ENCODE data around the gene CTSD.

Gene CTSD

GRCh38 chr11:1756791-1757771 lies 6.6 kb downstream of the CTSD start:
- H3K79me2 ChIP-seq (ENCODE audit: insufficient read depth, low read length), result peaks cover 93% of the 10 kb centered on the region
- peak overlapping the region; percentile 100 for H3K4me2 ChIP-seq (ENCODE audit: low read depth, low read length, poor library complexity, severe bottlenecking)
- H3K9ac ChIP-seq (ENCODE audit: low read depth, low read length, poor library complexity, severe bottlenecking), result peak overlapping the region; percentile 99
- no peak overlapping the region for H2AFZ ChIP-seq (ENCODE audit: low read length)
- peaks cover 1% of the 10 kb centered on the region for H4K20me1 ChIP-seq (ENCODE audit: insufficient read depth, low read length, poor library complexity, severe bottlenecking)
- no peaks in the 10 kb centered on the region; the same call in 1 of the 2 replicates for H3K36me3 ChIP-seq (ENCODE audit: insufficient read depth, low read length)
- no peaks in the 10 kb centered on the region for H3K9me2 ChIP-seq (replicated peaks; ENCODE audit: low read depth, low read length)
- H3K4me3 ChIP-seq (ENCODE audit: low read length, poor library complexity, severe bottlenecking), result peak overlapping the region; percentile 95
- H3K9me3 ChIP-seq (ENCODE audit: insufficient read depth, low read depth, low read length), result no peaks in the 10 kb centered on the region
- peaks cover 95% of the 10 kb centered on the region for H3K4me1 ChIP-seq (ENCODE audit: insufficient read depth, low read length, poor library complexity, severe bottlenecking)
- H3K27me3 ChIP-seq (ENCODE audit: insufficient read depth, low read length, poor library complexity, severe bottlenecking), result no peaks in the 10 kb centered on the region
- no peak for TF ChIP-seq EZH2phosphoT487 (IDR thresholded peaks at IDR 0.05; ENCODE audit: borderline replicate concordance)
- TF ChIP-seq, protein P1, sequence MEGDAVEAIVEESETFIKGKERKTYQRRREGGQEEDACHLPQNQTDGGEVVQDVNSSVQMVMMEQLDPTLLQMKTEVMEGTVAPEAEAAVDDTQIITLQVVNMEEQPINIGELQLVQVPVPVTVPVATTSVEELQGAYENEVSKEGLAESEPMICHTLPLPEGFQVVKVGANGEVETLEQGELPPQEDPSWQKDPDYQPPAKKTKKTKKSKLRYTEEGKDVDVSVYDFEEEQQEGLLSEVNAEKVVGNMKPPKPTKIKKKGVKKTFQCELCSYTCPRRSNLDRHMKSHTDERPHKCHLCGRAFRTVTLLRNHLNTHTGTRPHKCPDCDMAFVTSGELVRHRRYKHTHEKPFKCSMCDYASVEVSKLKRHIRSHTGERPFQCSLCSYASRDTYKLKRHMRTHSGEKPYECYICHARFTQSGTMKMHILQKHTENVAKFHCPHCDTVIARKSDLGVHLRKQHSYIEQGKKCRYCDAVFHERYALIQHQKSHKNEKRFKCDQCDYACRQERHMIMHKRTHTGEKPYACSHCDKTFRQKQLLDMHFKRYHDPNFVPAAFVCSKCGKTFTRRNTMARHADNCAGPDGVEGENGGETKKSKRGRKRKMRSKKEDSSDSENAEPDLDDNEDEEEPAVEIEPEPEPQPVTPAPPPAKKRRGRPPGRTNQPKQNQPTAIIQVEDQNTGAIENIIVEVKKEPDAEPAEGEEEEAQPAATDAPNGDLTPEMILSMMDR (conservative IDR thresholded peaks at IDR 0.05; ENCODE audit: low read length), result no peak
- H3F3A ChIP-seq (ENCODE audit: low read depth), result peaks cover 7% of the 10 kb centered on the region; the same call in 1 of the 2 replicates

DNA sequence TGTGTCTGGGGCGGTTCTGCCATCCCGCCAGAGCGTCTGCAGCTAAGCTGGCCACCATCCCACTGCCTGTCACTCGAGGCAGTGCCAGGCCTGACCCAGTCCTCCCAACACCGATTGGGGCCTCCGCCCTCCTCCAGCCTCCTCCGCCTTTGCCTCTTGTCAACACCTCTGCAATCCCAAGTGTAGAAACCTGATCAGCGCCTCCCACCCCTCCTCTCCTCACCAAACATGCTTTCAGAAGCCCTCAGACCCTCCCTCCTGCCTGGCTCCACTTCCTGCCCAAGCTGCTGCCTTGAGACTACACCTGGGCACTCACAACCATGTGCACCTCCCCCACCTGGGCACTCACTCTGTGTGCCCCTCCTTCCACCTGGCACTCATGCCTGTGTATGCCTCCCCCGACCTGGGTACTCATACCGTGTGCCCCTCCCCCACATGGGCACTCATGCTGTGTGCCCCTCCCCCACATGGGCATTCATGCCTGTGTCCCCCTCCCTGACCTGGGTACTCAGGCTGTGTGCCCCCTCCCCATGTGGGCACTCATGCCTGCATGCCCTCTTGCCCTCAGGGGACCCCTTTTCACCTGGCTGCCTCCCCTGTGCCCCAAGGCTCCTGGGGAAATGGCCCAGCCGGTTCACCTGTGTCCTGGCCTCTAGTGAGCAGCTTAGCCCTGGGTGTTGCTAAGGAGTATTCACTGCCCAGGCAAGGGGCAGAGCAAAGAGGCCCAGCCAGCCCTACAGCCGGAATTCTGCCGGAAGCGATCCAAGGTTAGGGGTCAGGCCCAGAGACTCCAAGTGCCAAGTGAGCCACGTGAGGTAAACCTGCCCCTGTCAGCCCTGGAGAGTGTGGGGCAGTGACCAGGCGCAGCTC lies 7.8 kb downstream of the CTSD start:
- no peaks in the 10 kb centered on the region; the same call in 1 of the 2 replicates for H3K36me3 ChIP-seq (ENCODE audit: insufficient read depth, low read length)
- H4K20me1 ChIP-seq (ENCODE audit: insufficient read depth, low read length, poor library complexity, severe bottlenecking), result no peaks in the 10 kb centered on the region
- peak overlapping the region; percentile 100 for H3K4me2 ChIP-seq (ENCODE audit: low read depth, low read length, poor library complexity, severe bottlenecking)
- H3F3A ChIP-seq (ENCODE audit: low read depth), result peaks cover 10% of the 10 kb centered on the region; the same call in 1 of the 2 replicates
- TF ChIP-seq, protein P1 (conservative IDR thresholded peaks at IDR 0.05; ENCODE audit: low read length), result no peak
- no peak for TF ChIP-seq EZH2phosphoT487 (IDR thresholded peaks at IDR 0.05; ENCODE audit: borderline replicate concordance)
- H2AFZ ChIP-seq (ENCODE audit: low read length), result no peak overlapping the region
- H3K4me3 ChIP-seq (ENCODE audit: low read length, poor library complexity, severe bottlenecking), result peak overlapping the region; percentile 95
- H3K79me2 ChIP-seq (ENCODE audit: insufficient read depth, low read length), result peaks cover 83% of the 10 kb centered on the region
- H3K9me2 ChIP-seq (replicated peaks; ENCODE audit: low read depth, low read length), result no peaks in the 10 kb centered on the region
- H3K4me1 ChIP-seq (ENCODE audit: insufficient read depth, low read length, poor library complexity, severe bottlenecking), result peaks cover 97% of the 10 kb centered on the region
- H3K9ac ChIP-seq (ENCODE audit: low read depth, low read length, poor library complexity, severe bottlenecking), result peak overlapping the region; percentile 99
- no peaks in the 10 kb centered on the region for H3K9me3 ChIP-seq (ENCODE audit: insufficient read depth, low read depth, low read length)
- H3K27me3 ChIP-seq (ENCODE audit: insufficient read depth, low read length, poor library complexity, severe bottlenecking), result no peaks in the 10 kb centered on the region

DNA sequence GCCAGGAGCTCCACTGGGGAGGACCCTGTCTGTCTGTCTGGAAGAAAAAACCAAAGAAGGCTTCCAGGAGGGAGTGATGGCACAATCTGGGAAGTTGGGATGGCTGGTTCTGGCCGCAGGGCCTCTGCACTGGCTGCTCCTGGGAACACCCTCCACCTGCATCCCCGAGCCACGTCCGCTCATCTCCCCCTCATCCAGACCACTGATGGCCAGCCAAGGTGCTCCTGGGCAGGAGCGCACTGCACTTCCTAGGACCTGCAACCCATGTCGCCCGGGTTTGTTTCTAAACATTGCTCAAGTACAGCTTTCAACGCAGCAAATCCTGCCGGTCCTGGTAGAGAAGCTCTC lies 8.4 kb downstream of the CTSD start:
- Histone ChIP-seq H3K79me2 (ENCODE audit: insufficient read depth, low read length) (peaks cover 77% of the 10 kb centered on the region), H3K4me3 (ENCODE audit: low read length, poor library complexity, severe bottlenecking) (peak overlapping the region; percentile 95), H3K9me2 (replicated peaks; ENCODE audit: low read depth, low read length) (no peaks in the 10 kb centered on the region), H3K27me3 (ENCODE audit: insufficient read depth, low read length, poor library complexity, severe bottlenecking) (no peaks in the 10 kb centered on the region), H3K9me3 (ENCODE audit: insufficient read depth, low read depth, low read length) (no peaks in the 10 kb centered on the region), H2AFZ (ENCODE audit: low read length) (no peak overlapping the region), H3F3A (ENCODE audit: low read depth) (peaks cover 10% of the 10 kb centered on the region; the same call in 1 of the 2 replicates), H3K36me3 (ENCODE audit: insufficient read depth, low read length) (no peaks in the 10 kb centered on the region; the same call in 1 of the 2 replicates), H3K4me2 (ENCODE audit: low read depth, low read length, poor library complexity, severe bottlenecking) (peak overlapping the region; percentile 100), H3K9ac (ENCODE audit: low read depth, low read length, poor library complexity, severe bottlenecking) (peak overlapping the region; percentile 99), H4K20me1 (ENCODE audit: insufficient read depth, low read length, poor library complexity, severe bottlenecking) (no peaks in the 10 kb centered on the region), H3K4me1 (ENCODE audit: insufficient read depth, low read length, poor library complexity, severe bottlenecking) (peaks cover 97% of the 10 kb centered on the region)
- TF ChIP-seq EZH2phosphoT487 (IDR thresholded peaks at IDR 0.05; ENCODE audit: borderline replicate concordance), result no peak
- TF ChIP-seq, protein P1 (conservative IDR thresholded peaks at IDR 0.05; ENCODE audit: low read length), result no peak

Measured in Loucy (cell line).